Panc1 (cell line): ENCODE measurements around the gene IER3. TPM values are rescaled to one million over a fixed set of nuclear protein-coding genes. Genes with fewer than 3 reads are reported as not detected.

Source experiments
- ATAC-seq: fragments of 200-7000 bp; cut with Tn5 transposase; 2 replicates; pipeline ENCODE4 v1.9.1; 2020; ENCODE audit warnings: mild to moderate bottlenecking, moderate library complexity
- BruUV-seq: library from RNA; stranded (reverse); fragments of 400-500 nt; replicated peaks from 2 replicates; lab custom pipeline; 2021; lab: Mats Ljungman, UMichigan
- CTCF ChIA-PET: fragments of 300-600 bp; sonication (Branson Sonifier 250); formaldehyde crosslinking; loops from one replicate; lab custom pipeline; 2022; ENCODE audit warnings: antibody characterized with exemption; lab: Charles Lee
- POLR2A ChIA-PET: fragments of 300-600 bp; sonication (Branson Sonifier 250); formaldehyde crosslinking; loops from one replicate; lab custom pipeline; 2022; ENCODE audit warnings: antibody characterized with exemption; lab: Charles Lee
- DNase-seq: peaks from one replicate; pipeline ENCODE4 v3.0.0-alpha.2; 2010; ENCODE audit warnings: low read depth, low spot score
- H3K27ac ChIP-seq: 2 replicates; pipeline ENCODE4 v1.5.1; 2011; ENCODE audit warnings: mild to moderate bottlenecking, low read length, inconsistent platforms
- H3K27me3 ChIP-seq: fragments of 200-500 bp; sonication (Bioruptor generic); 2 replicates; pipeline ENCODE4 v1.6.0; 2014; ENCODE audit warnings: low read length, inconsistent platforms; ENCODE audit not compliant: control insufficient read depth, insufficient read depth
- H3K36me3 ChIP-seq: fragments of 200-500 bp; sonication (Bioruptor generic); 2 replicates; pipeline ENCODE4 v1.5.1; 2014; ENCODE audit warnings: inconsistent platforms, mild to moderate bottlenecking, low read length, moderate library complexity; ENCODE audit not compliant: control insufficient read depth, insufficient read depth
- H3K4me1 ChIP-seq: 2 replicates; pipeline ENCODE4 v1.5.1; 2011; ENCODE audit warnings: inconsistent platforms, mild to moderate bottlenecking, low read length, moderate library complexity; ENCODE audit not compliant: control insufficient read depth, insufficient read depth
- H3K4me3 ChIP-seq, 2 experiments: 2 replicates each; pipeline ENCODE4 v1.5.1; 2011 to 2012; ENCODE audit warnings: low read depth in 2 of 2, low read length in 2 of 2, mild to moderate bottlenecking in 2 of 2, inconsistent platforms in 1 of 2, moderate library complexity in 1 of 2
- H3K9me3 ChIP-seq: fragments of 200-500 bp; sonication (Bioruptor generic); 2 replicates; pipeline ENCODE4 v1.5.1; 2014; ENCODE audit warnings: low read depth, mild to moderate bottlenecking, inconsistent platforms, low read length, moderate library complexity; ENCODE audit not compliant: control insufficient read depth, insufficient read depth
- CTCF ChIP-seq: fragments of 450-650 bp; IDR thresholded peaks from 2 replicates; pipeline ENCODE4 v1.5.1; 2017; ENCODE audit warnings: mild to moderate bottlenecking
- POLR2AphosphoS5 ChIP-seq: IDR thresholded peaks from 2 replicates; pipeline ENCODE4 v1.6.1; 2012; ENCODE audit warnings: mild to moderate bottlenecking, low read depth, low read length, moderate library complexity
- REST ChIP-seq, 2 experiments: IDR thresholded peaks; 2 replicates each; pipeline ENCODE4 v1.6.1; 2011 to 2012; ENCODE audit warnings: low read depth in 2 of 2, control low read depth in 1 of 2, low read length in 1 of 2, mild to moderate bottlenecking in 1 of 2, moderate library complexity in 1 of 2; ENCODE audit not compliant: insufficient read depth in 1 of 2
- SIN3A ChIP-seq: IDR thresholded peaks from 2 replicates; pipeline ENCODE4 v1.6.1; 2012; ENCODE audit warnings: low read depth, mild to moderate bottlenecking, low read length, moderate library complexity, borderline replicate concordance; ENCODE audit not compliant: insufficient read depth
- TCF7L2 ChIP-seq: IDR thresholded peaks from 2 replicates; pipeline ENCODE4 v1.6.1; 2011; ENCODE audit warnings: mild to moderate bottlenecking, low read depth, low read length, inconsistent platforms
- in situ Hi-C: cut with HindIII; loops from 2 replicates; pipeline ENCODE4 v1.10.0; 2016; ENCODE audit warnings: low sequenced_read_pairs, low pct_unique_long_range_greater_than_20kb
- intact Hi-C: fragments of 100-400 bp; cut with micrococcal nuclease; formaldehyde crosslinking; loops from one replicate; pipeline ENCODE4 v1.10.0; 2022; ENCODE audit not compliant: unreplicated experiment
- total RNA-seq: library from RNA; stranded (reverse); gene quantifications from one replicate; pipeline ENCODE4 v1.2.1, GENCODE V29; 2021; ENCODE audit not compliant: unreplicated experiment

Gene IER3
- total RNA-seq, 1 experiment from 2014 or later, result 106 TPM

GRCh38 chr6:30703011-30703410 lies 41.3 kb downstream of the IER3 start:
- H3K9me3 ChIP-seq, result no peaks in the 10 kb centered on the region
- no peak overlapping the region for H3K4me3 ChIP-seq
- peaks cover 11% of the 10 kb centered on the region for H3K4me1 ChIP-seq
- no peak overlapping the region for H3K27ac ChIP-seq
- ATAC-seq (peak; percentile 27), DNase-seq (no peak)
- ChIA-PET CTCF (no interaction called here), POLR2A (no interaction called here)
- intact Hi-C loops, result no loop called here
- in situ Hi-C loops, result no loop called here
- no TSS peak for BruUV-seq
- 0 out of 2 replicates have a peak, but pooled peaks have one; percentile 47 for TF ChIP-seq POLR2AphosphoS5
- no peak for TF ChIP-seq CTCF
- H3K27me3 ChIP-seq, result no peaks in the 10 kb centered on the region
- H3K36me3 ChIP-seq, result no peaks in the 10 kb centered on the region

- ATAC-seq, result no peak
- ChIA-PET CTCF (interaction anchor here (0.9 kb wide), 1 partner anchor 21 kb away, joined by 4 read pairs; no protein-coding TSS in a partner anchor), POLR2A (no interaction called here)
These were observed 44.0 kb downstream of the IER3 start for GRCh38 chr6:30700340-30700739.

More at GRCh38 chr6:30700340-30700739, 44.0 kb downstream of the IER3 start:
- BruUV-seq, result no TSS peak
- H3K4me1 ChIP-seq, result no peaks in the 10 kb centered on the region
- DNase-seq, result no peak
- H3K27ac ChIP-seq, result no peak overlapping the region
- intact Hi-C loops (no loop called here), in situ Hi-C loops (no loop called here)
- H3K27me3 ChIP-seq, result no peaks in the 10 kb centered on the region
- H3K9me3 ChIP-seq, result no peaks in the 10 kb centered on the region
- H3K4me3 ChIP-seq, result no peak overlapping the region
- no peaks in the 10 kb centered on the region for H3K36me3 ChIP-seq
- TF ChIP-seq CTCF (no peak), REST (IDR thresholded peaks at IDR 0.05; ENCODE audit: insufficient read depth in 1 of 2, low read depth in 2 of 2, low read length in 1 of 2) (no peak), TCF7L2 (no peak), POLR2AphosphoS5 (no peak), SIN3A (no peak)
